GM19099 (cell line): Measurements from ENCODE around the gene RBCK1.

Experiments
- POLR2A ChIP-seq: IDR thresholded peaks from 3 replicates; pipeline ENCODE4 v1.6.1; 2011; ENCODE audit warnings: low read depth; ENCODE audit not compliant: insufficient read length; ENCODE audit errors: extremely low read depth

Gene RBCK1

GRCh38 chr20:388034-388994 lies 19.8 kb upstream of the RBCK1 start:
- no peak for TF ChIP-seq POLR2A

- TF ChIP-seq POLR2A, result no peak
Observed at GRCh38 chr20:389220-389619, 18.9 kb upstream of the RBCK1 start.

- TF ChIP-seq POLR2A, result no peak
Observed at GRCh38 chr20:391041-391711, 16.9 kb upstream of the RBCK1 start.

GRCh38 chr20:396252-396618 lies 11.9 kb upstream of the RBCK1 start:
- TF ChIP-seq POLR2A, result no peak

- no peak for TF ChIP-seq POLR2A
Observed at GRCh38 chr20:396619-397431, 11.3 kb upstream of the RBCK1 start.

GRCh38 chr20:397432-398237 lies 10.5 kb upstream of the RBCK1 start:
- TF ChIP-seq POLR2A, result no peak

GRCh38 chr20:399182-399707 lies 8.9 kb upstream of the RBCK1 start:
- TF ChIP-seq POLR2A, result no peak

GRCh38 chr20:400128-400453 lies 8.0 kb upstream of the RBCK1 start:
- TF ChIP-seq POLR2A, result no peak

GRCh38 chr20:400454-401275 lies 7.4 kb upstream of the RBCK1 start:
- no peak for TF ChIP-seq POLR2A

GRCh38 chr20:401682-402495 lies 6.2 kb upstream of the RBCK1 start:
- no peak for TF ChIP-seq POLR2A

- TF ChIP-seq POLR2A, result no peak
Observed at GRCh38 chr20:402496-402885, 5.6 kb upstream of the RBCK1 start.

GRCh38 chr20:402898-403581 lies 5.1 kb upstream of the RBCK1 start:
- no peak for TF ChIP-seq POLR2A

- no peak for TF ChIP-seq POLR2A
Observed at GRCh38 chr20:403582-403957, 4.5 kb upstream of the RBCK1 start.

GRCh38 chr20:404088-404487 lies 4.0 kb upstream of the RBCK1 start:
- TF ChIP-seq POLR2A, result no peak
